ENCODE results near the gene ITGB5.

The ITGB5 gene, protein sequence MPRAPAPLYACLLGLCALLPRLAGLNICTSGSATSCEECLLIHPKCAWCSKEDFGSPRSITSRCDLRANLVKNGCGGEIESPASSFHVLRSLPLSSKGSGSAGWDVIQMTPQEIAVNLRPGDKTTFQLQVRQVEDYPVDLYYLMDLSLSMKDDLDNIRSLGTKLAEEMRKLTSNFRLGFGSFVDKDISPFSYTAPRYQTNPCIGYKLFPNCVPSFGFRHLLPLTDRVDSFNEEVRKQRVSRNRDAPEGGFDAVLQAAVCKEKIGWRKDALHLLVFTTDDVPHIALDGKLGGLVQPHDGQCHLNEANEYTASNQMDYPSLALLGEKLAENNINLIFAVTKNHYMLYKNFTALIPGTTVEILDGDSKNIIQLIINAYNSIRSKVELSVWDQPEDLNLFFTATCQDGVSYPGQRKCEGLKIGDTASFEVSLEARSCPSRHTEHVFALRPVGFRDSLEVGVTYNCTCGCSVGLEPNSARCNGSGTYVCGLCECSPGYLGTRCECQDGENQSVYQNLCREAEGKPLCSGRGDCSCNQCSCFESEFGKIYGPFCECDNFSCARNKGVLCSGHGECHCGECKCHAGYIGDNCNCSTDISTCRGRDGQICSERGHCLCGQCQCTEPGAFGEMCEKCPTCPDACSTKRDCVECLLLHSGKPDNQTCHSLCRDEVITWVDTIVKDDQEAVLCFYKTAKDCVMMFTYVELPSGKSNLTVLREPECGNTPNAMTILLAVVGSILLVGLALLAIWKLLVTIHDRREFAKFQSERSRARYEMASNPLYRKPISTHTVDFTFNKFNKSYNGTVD

DNA sequence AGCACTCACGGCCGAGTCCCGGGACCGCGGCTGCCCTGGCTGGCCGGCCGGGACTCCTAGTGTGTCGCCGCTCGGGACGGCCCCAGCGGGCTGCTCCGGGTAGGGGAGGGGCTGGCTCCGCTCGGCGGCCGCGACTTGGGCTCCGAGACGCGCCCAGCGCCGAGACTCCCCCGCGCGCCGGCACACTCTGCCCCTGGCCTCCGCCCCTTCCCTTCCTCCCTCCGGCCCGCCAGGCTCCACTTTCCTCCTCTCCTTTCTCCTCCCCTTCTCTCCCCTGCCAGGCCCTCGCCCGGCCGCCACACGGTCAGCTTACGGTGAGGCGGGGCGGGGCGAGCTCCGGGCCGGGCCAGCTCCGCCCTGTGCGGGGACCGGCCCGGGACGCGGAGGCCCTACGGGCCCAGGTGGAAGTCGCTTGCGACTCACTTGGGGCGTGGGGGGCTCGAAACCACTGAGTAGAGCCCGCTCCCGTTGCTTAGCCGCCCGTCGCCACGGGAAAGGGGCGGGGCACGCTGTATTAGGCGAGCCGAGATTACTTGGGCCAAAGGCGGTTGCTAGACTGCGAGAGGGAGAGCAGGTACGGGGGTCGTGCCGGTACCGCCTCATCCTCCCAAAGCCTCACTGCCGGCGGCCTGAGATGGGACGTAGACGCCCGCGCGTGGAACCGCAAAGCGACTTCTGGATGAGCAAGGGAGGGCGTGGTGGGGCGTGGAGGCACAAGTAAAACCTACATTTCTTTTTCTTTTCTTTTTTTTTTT, at the start of gene ITGB5:
Gene ITGB5, minus strand, starts transcription at position 189 of the 755 bp plus-strand sequence. CDS start 365 bp downstream, outside the sequence.
- DNase-seq, result peak; percentile 70

DNA sequence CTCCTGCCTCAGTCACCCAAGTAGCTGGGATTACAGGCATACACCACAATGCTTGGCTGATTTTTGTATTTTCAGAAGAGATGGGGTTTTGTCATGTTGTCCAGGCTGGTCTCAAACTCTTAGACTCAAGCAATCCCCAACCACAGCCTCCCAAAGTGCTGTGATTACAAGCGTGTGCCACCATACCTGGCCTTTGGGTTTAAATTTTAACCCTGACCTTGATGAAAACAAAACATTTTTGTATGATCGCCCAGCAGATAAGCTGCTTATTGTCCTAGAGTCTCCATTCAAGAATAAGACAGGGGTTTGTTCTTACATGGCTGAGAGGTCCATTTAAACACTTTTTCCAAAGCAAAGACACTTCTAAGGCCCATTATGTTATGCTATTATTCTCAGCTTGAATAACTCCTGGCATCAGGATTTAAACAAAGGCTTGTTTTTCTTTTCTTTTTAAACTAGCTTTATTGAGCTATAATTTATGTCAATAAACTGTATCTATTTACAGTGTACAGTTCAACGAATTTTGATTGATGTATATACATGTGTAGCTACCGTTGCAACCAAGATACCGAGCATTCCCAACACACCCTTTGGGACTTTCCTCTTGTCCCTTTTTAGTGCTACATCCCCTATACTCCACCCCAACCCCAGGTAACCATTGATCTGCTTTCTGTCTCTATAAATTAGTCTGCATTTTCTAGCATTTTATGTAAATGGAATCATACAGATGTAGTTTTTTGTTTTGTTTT, 48.8 kb upstream of the ITGB5 start:
- no peak for DNase-seq

DNA sequence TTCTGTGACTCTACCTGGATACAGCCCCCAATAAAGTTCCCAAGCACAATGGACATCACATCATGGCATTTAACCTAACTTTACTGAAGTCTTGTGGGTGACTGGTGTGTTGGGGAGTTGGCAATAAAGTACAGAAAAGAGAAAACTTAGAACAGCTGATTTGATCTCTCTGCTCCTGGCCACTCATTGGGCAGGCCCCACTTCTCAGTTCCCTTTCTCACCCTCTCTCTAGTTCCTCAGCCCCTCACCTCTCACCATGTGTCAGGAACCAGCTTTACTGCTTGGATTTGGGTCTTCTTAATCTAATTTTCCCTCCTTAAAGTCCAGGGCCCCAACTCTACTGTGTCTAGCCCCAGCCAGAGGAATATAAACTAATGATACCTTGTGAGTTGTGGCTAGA, 48.1 kb upstream of the ITGB5 start:
- DNase-seq, result no peak

DNA sequence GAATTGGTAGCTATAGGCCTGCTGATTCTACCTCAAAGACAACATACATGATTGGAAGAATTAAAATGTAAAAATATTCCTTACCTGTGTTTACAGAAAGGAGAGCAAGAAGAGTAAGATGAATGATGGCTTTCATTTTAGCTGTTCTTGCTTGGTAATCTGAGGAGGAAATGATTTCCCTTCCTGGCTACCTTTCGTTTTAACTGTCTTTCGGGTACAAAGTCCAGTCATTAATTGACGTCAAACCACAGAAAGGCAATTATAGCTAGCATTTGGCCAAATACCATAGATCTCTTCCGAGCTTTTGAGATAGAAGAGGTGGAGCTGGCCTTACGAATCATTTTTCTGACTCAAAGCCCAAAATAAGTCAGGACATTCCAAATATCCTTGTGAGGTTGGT, 47.4 kb upstream of the ITGB5 start, which contains the start of gene MUC13:
Gene MUC13, minus strand, starts transcription at position 175 of the 400 bp plus-strand sequence. Its CDS starts 39 bp downstream, at position 136.
- DNase-seq, result no peak

DNA sequence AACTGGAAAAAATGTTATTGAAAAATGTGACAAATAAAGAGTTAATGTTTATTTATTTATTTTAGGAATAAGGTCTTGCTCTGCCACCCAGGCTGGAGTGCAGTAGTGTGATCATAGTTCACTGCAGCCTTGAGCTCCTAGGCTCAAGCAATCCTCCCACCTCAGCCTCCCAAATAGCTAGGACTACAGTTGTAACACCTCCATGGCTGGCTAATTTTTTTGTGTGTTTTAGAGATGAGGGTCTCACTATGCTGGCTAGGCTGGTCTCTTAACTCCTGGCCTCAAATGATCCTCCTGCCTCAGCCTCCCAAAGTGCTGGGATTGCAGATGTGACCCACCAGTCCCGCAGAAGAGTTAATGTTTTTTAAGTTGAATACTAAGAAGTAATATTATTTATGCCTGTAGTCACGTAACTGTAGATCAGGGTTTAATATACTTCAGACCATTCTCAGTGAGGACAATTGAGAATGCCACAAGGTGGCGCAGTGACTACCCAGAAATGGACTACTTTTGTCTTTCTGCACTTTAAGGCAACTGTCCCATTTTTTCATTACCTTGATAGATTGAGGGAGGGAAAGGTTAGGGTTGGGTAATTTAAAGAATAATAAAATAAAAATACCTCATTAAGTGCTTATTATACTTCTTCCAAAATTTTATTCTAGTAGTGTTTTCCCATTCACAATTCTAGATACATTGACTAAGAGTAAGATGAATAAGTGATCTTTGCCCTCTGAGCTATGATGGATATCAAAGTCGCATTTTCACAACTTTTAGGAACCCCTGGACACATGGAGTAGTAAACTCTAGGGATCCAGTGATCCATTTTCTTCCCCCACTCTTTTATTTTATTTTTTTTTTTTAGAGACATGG, 41.4 kb upstream of the ITGB5 start:
- peak; percentile 66 for DNase-seq

DNA sequence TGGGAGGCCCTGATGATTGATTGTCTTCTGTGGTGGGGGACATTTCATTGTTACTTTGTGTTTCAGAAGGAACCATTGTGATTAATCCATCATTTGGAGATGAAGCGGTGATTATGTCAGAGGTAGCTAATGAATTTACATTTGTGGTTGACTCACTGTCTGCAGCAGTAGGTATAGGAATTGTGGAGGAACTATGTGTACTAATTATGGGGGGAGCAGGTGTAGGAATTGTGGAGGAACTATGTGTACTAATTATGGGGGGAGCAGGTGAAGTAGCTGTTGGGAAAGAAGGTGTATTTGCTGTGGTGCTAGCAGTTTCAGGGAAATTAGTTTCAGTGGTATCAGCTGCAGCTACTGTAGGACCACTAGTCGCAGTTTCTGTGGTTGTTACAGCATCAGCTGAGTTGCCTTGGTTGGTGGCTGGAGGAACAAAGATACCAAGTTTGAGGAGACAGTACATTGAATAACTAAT, 40.4 kb upstream of the ITGB5 start:
- no peak for DNase-seq

DNA sequence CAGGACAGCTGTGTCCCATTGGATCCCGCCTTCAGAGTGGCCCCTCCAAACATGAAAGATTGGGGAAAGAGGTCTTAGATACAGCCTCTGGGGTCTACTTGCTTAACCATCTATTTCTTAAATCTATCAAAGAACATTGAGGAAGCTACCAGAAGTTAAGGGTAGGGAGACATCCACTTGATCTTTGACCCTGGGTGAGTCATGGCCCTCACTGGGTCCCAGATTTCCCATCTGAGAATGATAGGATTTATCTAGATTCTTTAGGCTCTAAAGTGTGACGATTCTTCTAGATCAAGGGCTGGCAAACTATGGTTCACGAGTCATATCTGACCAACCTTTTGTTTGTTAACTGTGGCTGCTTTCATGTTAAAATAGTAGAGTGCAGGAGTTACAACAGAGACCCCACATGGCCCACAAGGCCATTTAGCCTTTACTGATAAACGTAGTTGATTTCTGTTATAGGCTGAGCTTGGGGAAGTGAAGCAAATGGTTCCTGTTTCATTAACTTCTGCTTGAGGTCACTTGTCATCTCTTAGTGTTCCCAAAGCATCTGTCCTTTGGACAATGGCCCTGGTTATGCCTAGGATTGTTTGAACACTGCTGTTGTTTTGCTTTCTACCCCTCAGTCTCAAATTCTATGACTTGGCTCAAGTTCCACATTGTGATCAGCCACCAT, 39.4 kb upstream of the ITGB5 start:
- DNase-seq, result no peak

DNA sequence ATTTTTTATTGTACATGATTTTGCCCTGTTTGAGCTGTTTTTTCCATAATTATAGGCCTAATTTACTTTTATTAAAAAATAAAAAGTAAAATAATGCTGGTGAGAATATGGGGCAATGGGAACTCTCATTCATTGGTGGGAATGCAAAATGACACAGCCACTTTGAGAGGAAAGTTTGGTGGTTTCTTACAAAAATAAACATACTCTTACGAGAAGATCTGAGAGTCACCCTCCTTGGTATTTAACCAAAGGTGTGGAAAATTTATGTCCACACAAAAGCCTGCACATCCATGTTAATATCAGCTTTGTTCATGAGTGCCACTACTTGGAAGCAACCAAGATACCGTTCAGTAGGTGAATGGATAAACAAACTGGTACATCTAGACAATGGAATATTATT, 37.6 kb upstream of the ITGB5 start:
- DNase-seq, result no peak

DNA sequence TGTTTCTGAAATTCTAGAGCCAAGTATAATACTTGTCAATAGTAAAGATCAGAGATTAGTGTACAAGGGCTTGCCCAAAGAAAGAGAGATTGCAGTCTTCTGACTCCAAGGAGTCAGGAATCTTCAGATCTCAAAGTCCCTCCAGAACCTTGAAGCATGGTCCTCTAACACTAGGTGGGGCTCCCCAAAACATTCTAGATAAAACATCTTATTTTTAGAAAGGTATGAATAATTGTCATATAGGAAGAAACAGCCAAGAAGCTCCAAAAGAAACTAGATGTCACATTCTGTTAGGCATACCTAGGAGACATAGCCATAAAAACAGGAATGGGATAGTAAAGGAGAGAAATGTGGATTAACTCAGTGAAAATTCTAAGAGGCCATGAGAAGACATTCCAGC, 36.7 kb upstream of the ITGB5 start:
- no peak for DNase-seq

DNA sequence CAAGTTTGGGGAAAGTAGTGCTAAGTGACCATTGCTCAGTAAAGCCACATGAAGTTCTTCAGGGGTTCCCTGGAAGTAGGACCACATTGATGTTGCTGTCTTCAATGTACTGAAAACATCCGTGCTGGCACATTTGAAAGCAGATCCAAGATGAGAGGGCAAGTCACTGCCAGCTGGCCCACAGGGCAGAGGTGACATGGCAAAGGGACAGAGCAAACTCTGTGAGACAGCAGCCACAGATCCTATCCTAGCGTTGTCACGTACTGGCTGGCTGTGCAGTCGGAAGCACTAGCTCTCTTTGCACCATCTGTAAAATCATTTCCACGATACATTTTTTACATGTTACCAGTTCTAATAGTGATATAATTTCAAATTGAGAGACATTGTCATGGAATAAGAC, 33.6 kb upstream of the ITGB5 start:
- DNase-seq, result no peak

DNA sequence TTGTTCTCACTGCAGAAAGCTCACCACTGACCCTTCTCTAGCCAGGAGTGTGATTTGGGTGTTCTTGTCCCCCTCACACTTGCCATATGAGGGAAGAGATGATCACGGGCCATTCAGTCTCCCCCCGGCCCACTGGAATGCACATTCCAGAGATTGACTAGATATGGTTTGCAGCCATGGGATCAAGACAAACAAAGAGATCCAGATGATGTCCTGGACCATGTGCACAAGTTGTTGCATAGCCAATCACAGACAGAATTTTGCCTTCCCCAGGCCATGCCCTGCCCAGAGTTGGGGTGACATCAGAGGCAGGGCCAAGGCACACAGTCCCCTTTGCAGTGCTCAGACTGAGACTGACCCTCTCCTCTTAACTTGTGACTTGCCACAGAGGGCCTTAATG, 32.6 kb upstream of the ITGB5 start:
- no peak for DNase-seq

DNA sequence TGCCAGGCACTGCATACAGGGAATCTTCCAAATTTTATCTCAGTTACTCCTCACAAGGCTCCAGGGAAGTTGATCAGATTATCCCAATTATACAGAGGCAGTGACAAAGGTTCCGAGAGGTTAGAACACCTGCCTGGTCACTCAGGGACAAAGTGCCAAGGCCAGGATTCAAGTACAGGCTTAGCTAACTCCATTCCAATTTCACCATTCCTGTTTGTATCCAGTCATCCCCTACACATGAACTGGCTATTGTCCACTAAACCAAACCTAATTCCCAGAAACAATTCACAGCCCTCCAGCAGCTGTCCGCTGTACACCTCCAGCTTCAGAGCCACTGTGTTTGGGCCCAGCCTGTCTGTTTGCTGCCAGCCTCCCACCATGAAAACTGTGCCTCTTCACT, 31.4 kb upstream of the ITGB5 start:
- DNase-seq, result no peak

DNA sequence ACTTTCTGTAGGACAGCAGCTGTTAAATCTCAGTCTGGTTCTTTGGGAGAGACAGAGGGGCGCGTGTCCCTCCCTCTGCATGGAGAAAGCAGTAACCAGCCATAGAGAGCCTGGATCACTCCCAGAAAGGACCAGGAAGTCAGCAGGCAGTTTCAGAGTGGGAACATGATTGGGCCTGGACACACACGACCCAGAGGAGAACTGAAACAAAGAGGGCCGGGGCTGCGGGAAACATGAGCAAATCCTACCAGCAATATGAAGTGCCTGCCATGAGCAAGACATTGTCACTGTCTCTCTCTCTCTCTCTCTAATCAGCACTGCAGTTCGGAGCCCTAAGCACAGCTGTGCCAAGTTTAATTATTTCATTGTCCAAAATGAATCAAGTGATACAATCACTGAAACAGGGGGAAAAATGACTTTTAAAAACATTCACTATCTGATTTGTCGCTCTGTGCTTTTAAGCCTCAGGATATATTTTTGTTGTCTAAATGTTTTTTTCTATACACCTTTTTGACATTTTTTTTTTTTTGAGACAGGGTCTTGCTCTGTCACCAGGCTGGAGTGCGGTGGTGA, 29.8 kb upstream of the ITGB5 start:
- no peak for DNase-seq

DNA sequence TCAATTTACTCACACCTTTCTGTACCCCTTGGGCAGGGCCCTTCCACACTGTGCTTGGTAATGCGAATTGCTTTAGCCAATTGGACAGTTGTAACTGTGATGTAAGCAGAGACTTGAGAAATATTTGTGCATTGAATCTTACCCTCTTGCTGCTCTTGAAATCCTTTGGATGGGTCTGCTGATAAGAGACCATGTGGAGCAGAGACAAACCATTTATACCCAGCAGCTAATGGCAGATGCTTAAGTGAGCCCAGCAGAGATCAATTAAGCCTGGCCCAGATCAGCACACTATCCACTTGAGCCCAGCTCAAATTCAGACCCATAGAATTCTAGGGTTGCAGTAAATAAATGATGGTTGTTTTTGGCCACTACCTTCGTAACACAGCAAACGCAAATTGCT, 28.1 kb upstream of the ITGB5 start:
- DNase-seq, result no peak

DNA sequence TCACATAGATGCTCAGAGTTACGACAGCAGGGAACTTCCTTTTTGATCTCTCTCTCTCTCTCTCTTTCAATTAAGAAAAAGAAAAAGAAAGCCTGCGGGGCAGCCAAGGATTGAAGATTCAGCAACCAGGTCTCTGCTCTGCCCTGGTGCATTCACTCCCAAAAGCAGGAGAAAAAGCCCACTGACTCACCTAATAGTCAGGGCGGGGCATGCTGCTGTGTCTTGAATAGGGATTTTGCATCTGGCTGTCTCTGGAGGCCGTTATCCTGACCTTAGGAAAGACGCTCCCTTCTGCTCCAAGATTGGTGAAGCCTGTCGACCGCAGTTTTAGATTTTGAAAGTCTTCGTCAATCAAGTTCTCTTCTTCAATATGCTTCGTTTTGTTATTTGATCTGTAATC, 20.8 kb upstream of the ITGB5 start:
- DNase-seq, result no peak

DNA sequence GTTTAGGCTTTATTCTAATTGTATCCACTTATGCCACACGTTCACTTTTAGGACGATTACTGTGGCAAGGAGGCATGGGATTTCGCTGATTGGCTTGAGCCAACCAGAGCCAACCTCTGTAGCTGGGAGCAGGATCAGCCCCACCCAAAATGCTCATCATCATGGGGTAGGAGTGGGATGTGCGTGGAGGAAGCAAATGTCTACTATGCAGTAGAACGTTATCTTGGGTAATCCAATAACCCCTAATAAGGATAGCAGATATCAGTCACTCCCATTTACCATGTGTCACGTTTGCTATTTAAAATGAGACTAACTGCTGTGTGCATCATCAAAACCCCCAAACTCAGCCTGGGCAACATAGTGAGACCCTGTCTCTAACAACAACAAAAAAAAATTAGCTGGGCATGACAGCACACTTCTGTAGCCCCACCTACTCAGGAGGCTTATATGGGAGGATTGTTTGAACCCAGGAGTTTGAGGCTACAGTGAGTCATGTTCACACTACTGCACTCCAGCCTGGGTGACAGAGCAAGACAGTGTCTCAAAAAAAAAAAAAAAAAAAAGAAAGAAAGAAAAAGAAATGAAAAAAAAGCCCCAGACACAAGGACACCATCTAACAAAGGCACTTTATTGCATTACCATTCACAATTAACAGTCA, 17.8 kb upstream of the ITGB5 start:
- DNase-seq, result no peak

DNA sequence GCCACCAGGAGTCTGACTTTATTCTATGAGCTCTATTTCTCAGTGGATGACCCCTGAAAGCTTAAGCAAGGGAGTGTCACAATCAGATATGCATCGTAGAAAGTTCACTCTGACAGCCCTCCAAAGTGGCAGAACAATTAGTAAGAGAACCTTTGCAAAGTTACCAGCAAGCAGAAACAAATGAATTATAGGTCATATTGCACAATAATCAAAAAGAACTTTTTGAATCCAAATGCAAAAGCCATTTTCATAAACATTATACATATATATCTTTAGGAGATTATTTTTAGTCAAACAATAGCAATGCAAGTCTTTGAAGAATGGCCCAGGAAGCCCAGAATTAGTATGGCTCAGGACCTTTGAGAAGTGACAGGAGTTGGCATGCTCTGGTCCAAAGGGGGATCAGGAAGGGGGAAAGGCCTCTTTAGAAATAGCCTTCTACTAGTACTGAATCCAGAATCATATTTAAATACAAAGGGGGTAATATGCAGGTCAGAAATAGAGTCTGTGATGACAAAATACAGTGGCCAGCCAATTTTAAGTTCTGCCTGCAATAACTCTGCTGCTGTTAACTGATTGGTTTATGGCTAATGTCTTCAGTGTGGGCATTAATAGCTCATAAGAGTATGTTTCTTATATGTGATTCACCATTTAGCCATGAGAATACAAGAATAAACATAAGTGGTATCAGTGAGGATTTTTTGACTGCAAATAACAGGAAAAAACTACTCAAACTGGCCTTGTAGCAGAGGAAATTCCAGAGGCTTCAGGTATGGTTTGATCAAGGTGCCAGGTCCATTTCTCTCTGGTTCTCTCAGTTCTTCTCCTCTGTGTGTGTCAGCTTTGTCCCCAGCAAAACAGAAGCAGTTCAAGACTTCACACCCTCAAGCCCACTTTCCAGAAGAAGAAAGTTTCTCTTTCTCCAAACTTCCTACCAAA, 17.0 kb upstream of the ITGB5 start:
- no peak for DNase-seq

DNA sequence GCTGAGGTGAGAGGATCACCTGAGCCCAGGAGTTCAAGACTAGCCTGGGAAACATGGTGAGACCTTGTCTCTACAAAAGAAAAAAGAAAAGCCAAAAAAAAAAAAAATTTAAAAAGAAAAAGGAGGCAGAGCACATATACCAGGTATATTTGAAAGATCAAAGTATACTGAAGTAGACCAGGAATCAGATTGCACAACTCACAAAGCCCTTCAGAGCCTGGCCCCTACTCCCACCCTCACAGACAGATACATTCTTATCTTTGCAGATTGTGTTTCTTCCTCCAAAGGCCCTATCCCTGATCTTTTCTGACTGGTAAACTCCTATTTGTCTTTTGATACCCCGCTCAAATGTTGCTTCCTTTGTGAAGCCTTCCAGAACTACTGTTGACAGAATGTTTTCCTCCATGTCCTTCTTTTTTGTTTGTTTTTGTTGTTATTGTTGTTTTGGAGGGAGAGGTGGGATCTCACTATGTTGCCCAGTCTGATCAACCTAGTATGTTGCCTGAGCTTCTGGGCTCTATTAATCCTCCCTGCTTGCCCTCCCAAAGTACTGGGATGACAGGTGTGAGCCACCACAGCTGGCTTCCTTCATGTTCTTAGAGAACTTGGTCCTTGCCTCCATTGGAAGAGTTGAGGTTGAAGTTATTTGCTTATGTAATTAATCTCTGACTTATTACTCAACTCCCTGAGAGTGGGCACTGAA, 9.8 kb upstream of the ITGB5 start:
- no peak for DNase-seq

Data from activated CD8-positive, alpha-beta memory T cell treated with anti-CD3 and anti-CD28 coated beads, Interleukin-2, amount 50 U/mL, for 48 hours (primary cell).